SK-N-SH (cell line): ENCODE results near the gene DIPK1A.

Experiments used
- CTCF ChIP-seq: fragments of 200-600 bp; sonication (generic); IDR thresholded peaks from 2 replicates; pipeline ENCODE4 v1.6.1; 2017; ENCODE audit warnings: antibody characterized with exemption, mild to moderate bottlenecking, moderate library complexity
- FOSL2 ChIP-seq: IDR thresholded peaks from 2 replicates; pipeline ENCODE4 v1.4.0; 2012; ENCODE audit warnings: low read depth, mild to moderate bottlenecking, moderate library complexity, borderline replicate concordance
- NFIC ChIP-seq: IDR thresholded peaks from 2 replicates; pipeline ENCODE4 v1.4.0; 2012; ENCODE audit warnings: borderline replicate concordance

- no peak for TF ChIP-seq NFIC
- TF ChIP-seq FOSL2: no peak
- no peak for TF ChIP-seq CTCF
These were observed 74.3 kb downstream of the DIPK1A start for GRCh38 chr1:92886886-92887419.
